ENCODE results near the gene AGAP3. TPM values are rescaled to one million over a fixed set of nuclear protein-coding genes. Genes with fewer than 3 reads are reported as not detected.

Gene AGAP3
- total and polyA plus RNA-seq, 2 experiments from 2014 or later, result 10.3 to 43.3 TPM

DNA sequence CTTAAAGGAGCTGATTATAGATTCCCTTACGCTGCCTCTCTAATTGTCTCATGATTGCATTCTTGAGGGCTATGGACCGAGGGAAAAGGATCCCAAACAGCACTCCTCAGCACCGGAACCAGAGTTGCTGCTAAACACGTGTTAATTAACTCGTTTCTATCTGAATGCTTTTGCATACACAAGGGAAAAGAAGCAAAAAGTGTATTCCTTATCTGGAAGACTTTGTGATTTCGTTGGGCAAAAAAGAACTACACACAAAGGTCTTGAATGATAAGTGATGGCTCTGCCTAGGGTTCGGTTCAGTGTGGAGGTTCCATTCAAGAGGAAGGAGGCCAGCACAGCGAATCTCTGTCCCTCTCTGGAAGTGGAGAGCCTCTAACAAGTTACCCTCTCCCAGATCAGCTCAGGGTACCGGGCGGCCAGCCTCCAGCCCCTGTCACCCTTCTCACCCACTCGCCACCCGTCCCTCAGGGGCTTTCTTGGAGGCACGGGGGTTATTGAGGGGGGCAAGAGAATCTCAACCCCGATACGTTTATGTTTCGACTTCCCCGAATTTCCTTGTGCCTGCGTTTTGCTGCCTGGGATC, 27.4 kb upstream of the AGAP3 start:
- no peaks in the 10 kb centered on the region for H3K9me3 ChIP-seq (ENCODE audit: low read depth)
- peak; percentile 66 for DNase-seq
- peaks cover 35% of the 10 kb centered on the region for H3K79me2 ChIP-seq (ENCODE audit: insufficient read depth)

DNA sequence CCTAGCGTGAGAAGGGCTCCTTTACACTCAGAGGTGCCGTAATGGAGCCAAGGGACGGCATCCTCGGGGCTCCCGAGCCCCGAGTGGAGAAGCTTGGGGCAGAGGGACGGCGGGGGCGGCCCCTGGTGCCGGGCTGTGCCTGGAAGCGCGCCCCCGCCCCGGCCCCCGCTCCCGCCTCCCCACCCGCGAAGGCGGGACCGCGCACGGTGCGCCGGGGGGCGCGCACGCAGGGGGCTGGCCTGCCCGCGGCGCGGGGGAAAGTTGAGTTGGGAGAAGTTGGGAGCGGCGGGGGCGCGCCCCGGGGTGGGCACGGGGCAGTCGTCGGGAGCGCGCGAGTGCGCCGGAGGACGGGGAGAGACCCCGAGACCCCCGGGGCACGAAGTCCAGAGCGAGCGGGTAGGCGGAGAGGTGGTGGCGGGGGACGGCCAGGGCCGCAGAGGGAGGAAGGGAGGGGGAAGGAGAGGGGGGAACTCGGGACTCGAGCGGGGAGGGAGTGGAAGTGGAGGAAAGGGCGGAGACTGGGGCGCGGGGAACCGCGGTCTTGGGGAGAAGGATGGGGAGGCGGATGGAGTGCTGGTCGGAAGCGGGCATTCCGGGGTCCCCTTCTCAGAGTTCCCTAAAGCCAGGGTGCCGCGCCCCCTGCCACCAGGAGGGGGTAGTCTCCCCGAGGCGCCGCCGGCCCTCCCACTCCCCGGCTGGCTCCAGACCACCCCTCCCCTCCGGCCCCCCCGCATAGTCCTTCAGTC, 26.7 kb upstream of the AGAP3 start, which contains the start of gene SLC4A2:
Gene SLC4A2 (plus strand): TSS at position 223 of the 746 bp plus-strand sequence. CDS start 2,399 bp downstream, outside the sequence.
- TF ChIP-seq EZH2phosphoT487 (IDR thresholded peaks at IDR 0.05; ENCODE audit: insufficient read depth, low read depth) (no peak), EZH2 (IDR thresholded peaks at IDR 0.05; ENCODE audit: insufficient read depth, poor library complexity, severe bottlenecking) (no peak)
- Histone ChIP-seq H3K4me1 (ENCODE audit: insufficient read depth) (peaks cover 43% of the 10 kb centered on the region), H3K27ac (peak within 1 kb of the TSS; percentile 94), H4K20me1 (ENCODE audit: insufficient read depth) (no peaks in the 10 kb centered on the region; the same call in 1 of the 2 replicates), H3K9ac (peak within 1 kb of the TSS; percentile 90), H2AFZ (peak within 1 kb of the TSS; percentile 77), H3K9me3 (ENCODE audit: low read depth) (no peaks in the 10 kb centered on the region), H3K79me2 (ENCODE audit: insufficient read depth) (peaks cover 40% of the 10 kb centered on the region), H3K4me2 (ENCODE audit: unreplicated experiment) (peak within 1 kb of the TSS; percentile 82), H3K27me3 (replicated peaks; ENCODE audit: insufficient read depth) (no peaks in the 10 kb centered on the region), H3K9me2 (ENCODE audit: insufficient read depth) (no peaks in the 10 kb centered on the region), H3K36me3 (ENCODE audit: low read depth) (no peaks in the 10 kb centered on the region), H3F3A (ENCODE audit: insufficient read depth) (peaks cover 10% of the 10 kb centered on the region), H3K4me3 (peak within 1 kb of the TSS; percentile 93)
- in situ Hi-C loops (cut with MboI), result loop anchor here (10.0 kb wide), 1 partner anchor 65 kb away; the partner anchor contains the start of gene NOS3
- WGBS, 2 experiments (ENCODE audit: low coverage in 1 of 2, low lambda C conversion rate in 2 of 2, missing lambda C conversion rate in 2 of 2), result 1 to 4% methylated on average over 16 to 66 of the region's 75 CpGs
- peak; percentile 86 for DNase-seq

More for the DNA sequence above, 27.4 kb upstream of the AGAP3 start:
- Histone ChIP-seq H3K4me1 (ENCODE audit: insufficient read depth) (peaks cover 42% of the 10 kb centered on the region), H3K4me3 (peak overlapping the region; percentile 93), H3K4me2 (ENCODE audit: unreplicated experiment) (peak overlapping the region; percentile 82), H3F3A (ENCODE audit: insufficient read depth) (peaks cover 10% of the 10 kb centered on the region), H2AFZ (peak overlapping the region; percentile 77), H3K36me3 (ENCODE audit: low read depth) (no peaks in the 10 kb centered on the region), H3K9me2 (ENCODE audit: insufficient read depth) (no peaks in the 10 kb centered on the region), H3K27me3 (replicated peaks; ENCODE audit: insufficient read depth) (no peaks in the 10 kb centered on the region), H3K27ac (peak overlapping the region; percentile 94), H3K9ac (peak overlapping the region; percentile 90), H4K20me1 (ENCODE audit: insufficient read depth) (no peaks in the 10 kb centered on the region; the same call in 1 of the 2 replicates)
- in situ Hi-C loops (cut with MboI), result loop anchor here (10.0 kb wide), 1 partner anchor 64 kb away; the partner anchor contains the start of gene NOS3
- WGBS, 2 experiments (ENCODE audit: low coverage in 1 of 2, low lambda C conversion rate in 2 of 2, missing lambda C conversion rate in 2 of 2), result 3% methylated on average over 18 of the region's 18 CpGs
- TF ChIP-seq EZH2 (IDR thresholded peaks at IDR 0.05; ENCODE audit: insufficient read depth, poor library complexity, severe bottlenecking) (no peak), EZH2phosphoT487 (IDR thresholded peaks at IDR 0.05; ENCODE audit: insufficient read depth, low read depth) (no peak)

GRCh38 chr7:151060113-151060415, 26.2 kb upstream of the AGAP3 start:
- Histone ChIP-seq H3K27ac (peak overlapping the region; percentile 94), H3K36me3 (ENCODE audit: low read depth) (no peaks in the 10 kb centered on the region), H2AFZ (peak overlapping the region; percentile 77), H3F3A (ENCODE audit: insufficient read depth) (peaks cover 10% of the 10 kb centered on the region), H3K9ac (peak overlapping the region; percentile 90), H3K4me1 (ENCODE audit: insufficient read depth) (peaks cover 43% of the 10 kb centered on the region), H3K79me2 (ENCODE audit: insufficient read depth) (peaks cover 45% of the 10 kb centered on the region), H3K9me2 (ENCODE audit: insufficient read depth) (no peaks in the 10 kb centered on the region), H3K4me2 (ENCODE audit: unreplicated experiment) (peak overlapping the region; percentile 82), H3K27me3 (replicated peaks; ENCODE audit: insufficient read depth) (no peaks in the 10 kb centered on the region), H3K4me3 (peak overlapping the region; percentile 93), H3K9me3 (ENCODE audit: low read depth) (no peaks in the 10 kb centered on the region), H4K20me1 (ENCODE audit: insufficient read depth) (no peaks in the 10 kb centered on the region; the same call in 1 of the 2 replicates)
- 1 to 4% methylated on average over 16 to 17 of the region's 17 CpGs for WGBS, 2 experiments (ENCODE audit: low coverage in 1 of 2, low lambda C conversion rate in 2 of 2, missing lambda C conversion rate in 2 of 2)
- in situ Hi-C loops (cut with MboI), result no loop called here
- no peak for DNase-seq
- TF ChIP-seq EZH2 (IDR thresholded peaks at IDR 0.05; ENCODE audit: insufficient read depth, poor library complexity, severe bottlenecking), result no peak
- TF ChIP-seq EZH2phosphoT487 (IDR thresholded peaks at IDR 0.05; ENCODE audit: insufficient read depth, low read depth), result no peak

- in situ Hi-C loops (cut with MboI), result no loop called here
- Histone ChIP-seq H3K4me3 (peak overlapping the region; percentile 93), H3K27ac (peak overlapping the region; percentile 94), H3K4me2 (ENCODE audit: unreplicated experiment) (peak overlapping the region; percentile 82), H3K9me3 (ENCODE audit: low read depth) (no peaks in the 10 kb centered on the region), H3F3A (ENCODE audit: insufficient read depth) (peaks cover 10% of the 10 kb centered on the region), H3K4me1 (ENCODE audit: insufficient read depth) (peaks cover 43% of the 10 kb centered on the region), H4K20me1 (ENCODE audit: insufficient read depth) (no peaks in the 10 kb centered on the region; the same call in 1 of the 2 replicates), H3K27me3 (replicated peaks; ENCODE audit: insufficient read depth) (no peaks in the 10 kb centered on the region), H2AFZ (peak overlapping the region; percentile 77; the same call in 1 of the 2 replicates), H3K36me3 (ENCODE audit: low read depth) (no peaks in the 10 kb centered on the region), H3K9me2 (ENCODE audit: insufficient read depth) (no peaks in the 10 kb centered on the region), H3K79me2 (ENCODE audit: insufficient read depth) (peaks cover 50% of the 10 kb centered on the region), H3K9ac (peak overlapping the region; percentile 90)
- peak; percentile 66 for DNase-seq
- no peak for TF ChIP-seq EZH2phosphoT487 (IDR thresholded peaks at IDR 0.05; ENCODE audit: insufficient read depth, low read depth)
- no peak for TF ChIP-seq EZH2 (IDR thresholded peaks at IDR 0.05; ENCODE audit: insufficient read depth, poor library complexity, severe bottlenecking)
- 5 to 10% methylated on average over 17 to 21 of the region's 21 CpGs for WGBS, 2 experiments (ENCODE audit: low coverage in 1 of 2, low lambda C conversion rate in 2 of 2, missing lambda C conversion rate in 2 of 2)
These were observed 25.7 kb upstream of the AGAP3 start for GRCh38 chr7:151060416-151061212.

Measured in GM23248 (cell line).